Cerebellar nuclear complex (tissue), 1 donor: ENCODE measurements around the gene LRRC43.
"Not testable (repeated sequence)": the region's sequence is repeated elsewhere in the genome, so short reads cannot be mapped to it uniquely, and the experiment has no call there.

ENCODE experiments used
- DNase-seq, 2 experiments: peaks; one replicate each; lab custom pipeline; 2025; lab: John Stamatoyannopoulos, UW

LRRC43 gene

GRCh38 chr12:122192441-122192840 is 9.5 kb downstream of the LRRC43 start:
- no peak for DNase-seq

GRCh38 chr12:122194804-122195203 is 11.9 kb downstream of the LRRC43 start:
- no peak for DNase-seq

GRCh38 chr12:122195405-122195804 is 12.5 kb downstream of the LRRC43 start:
- DNase-seq = no peak

DNA sequence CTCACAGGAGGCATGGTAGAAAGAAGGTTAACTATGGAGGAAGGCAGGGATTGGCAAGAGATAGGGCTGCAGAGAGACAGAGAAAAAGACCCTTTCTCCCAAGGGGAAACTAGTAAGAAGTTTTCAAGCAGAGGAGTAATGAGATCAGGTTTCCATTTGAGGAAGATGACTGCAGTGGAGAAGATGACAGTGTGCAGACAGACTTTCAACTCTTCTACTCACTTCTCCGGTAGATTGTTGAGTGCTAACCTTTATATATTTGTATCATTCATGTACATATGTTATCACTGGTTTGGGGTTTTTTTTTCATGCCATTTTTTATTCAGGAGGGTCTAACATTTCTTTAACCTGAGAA is 14.7 kb downstream of the LRRC43 start:
- DNase-seq = no peak

DNA sequence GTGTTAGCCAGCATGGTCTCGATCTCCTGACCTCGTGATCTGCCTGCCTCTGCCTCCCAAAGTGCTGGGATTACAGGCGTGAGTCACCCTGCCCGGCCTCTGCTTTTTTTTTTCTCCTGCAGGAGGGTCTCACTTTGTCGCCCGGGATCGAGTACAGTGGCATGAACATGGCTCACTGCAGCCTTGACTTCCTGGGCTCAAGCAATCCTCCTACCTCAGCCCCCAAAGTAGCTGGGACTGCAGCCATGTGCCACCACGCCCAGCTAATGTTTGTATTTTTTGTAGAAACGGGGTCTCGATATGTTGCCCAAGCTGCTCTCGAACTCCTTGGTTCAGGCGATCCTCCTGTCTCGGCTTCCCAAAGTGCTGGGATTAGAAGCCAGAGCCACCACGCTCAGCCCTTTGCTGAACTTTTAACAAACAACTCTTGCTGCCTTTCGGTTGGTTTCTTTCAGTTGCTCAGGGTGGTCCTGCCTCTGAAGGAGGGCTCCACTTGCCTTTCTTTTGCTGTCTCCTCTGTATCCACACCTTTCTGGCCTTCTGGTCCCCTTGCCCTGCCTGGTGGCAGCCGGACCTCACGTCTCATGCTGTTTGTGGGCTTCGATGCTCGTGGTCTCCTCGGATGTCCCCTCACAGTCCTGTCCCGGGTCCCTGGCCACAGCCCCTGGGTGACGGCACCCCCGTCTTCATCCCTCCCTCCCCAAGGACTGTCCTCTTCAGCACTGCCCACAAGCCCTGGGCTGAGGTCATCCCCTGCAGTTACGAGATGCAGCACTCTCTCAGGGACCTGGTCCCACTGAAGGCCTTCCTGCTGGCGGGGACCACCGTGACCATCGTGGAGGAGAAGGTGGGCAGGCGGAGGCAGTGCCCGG is 16.8 kb downstream of the LRRC43 start:
- DNase-seq = no peak

GRCh38 chr12:122200541-122201175 is 17.7 kb downstream of the LRRC43 start:
- no peak for DNase-seq

- DNase-seq = no peak
Observed at GRCh38 chr12:122201381-122201780, 18.5 kb downstream of the LRRC43 start.

DNA sequence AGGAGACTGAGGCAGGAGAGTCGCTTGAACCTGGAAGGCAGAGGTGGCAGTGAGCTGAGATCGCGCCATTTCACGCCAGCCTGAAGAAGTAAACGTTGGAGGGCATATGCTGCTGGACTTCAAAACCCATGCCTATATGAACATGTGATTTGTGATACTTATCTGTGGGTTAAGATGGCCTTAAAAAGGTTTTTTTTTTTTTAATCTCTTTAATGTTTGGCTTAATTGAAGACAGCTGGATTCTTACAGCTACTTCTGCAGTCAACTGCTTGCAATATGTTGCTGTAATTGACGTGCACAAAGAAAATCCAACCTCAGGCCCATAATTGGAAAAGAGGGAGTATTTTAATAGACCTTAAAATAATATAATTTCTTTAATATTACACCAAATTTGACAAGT is 19.1 kb downstream of the LRRC43 start:
- no peak for DNase-seq

DNA sequence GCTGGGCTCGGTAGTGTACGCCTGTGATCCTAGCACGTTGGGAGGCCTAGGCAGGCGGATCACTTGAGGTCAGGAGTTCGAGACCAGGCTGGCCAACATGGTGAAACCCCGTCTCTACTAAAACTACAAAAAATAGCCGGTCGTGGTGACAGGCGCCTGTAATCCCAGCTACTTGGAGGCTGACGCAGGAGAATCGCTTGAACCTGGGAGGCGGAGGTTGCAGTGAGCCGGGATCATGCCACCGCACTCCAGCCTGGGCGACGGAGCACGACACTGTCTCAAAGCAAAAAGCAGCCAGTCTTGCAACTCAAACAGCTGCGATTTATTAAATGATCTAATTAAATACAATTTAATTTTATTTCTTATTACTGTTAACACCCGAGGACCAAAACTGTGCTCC is 19.9 kb downstream of the LRRC43 start:
- not testable (repeated sequence) for DNase-seq

DNA sequence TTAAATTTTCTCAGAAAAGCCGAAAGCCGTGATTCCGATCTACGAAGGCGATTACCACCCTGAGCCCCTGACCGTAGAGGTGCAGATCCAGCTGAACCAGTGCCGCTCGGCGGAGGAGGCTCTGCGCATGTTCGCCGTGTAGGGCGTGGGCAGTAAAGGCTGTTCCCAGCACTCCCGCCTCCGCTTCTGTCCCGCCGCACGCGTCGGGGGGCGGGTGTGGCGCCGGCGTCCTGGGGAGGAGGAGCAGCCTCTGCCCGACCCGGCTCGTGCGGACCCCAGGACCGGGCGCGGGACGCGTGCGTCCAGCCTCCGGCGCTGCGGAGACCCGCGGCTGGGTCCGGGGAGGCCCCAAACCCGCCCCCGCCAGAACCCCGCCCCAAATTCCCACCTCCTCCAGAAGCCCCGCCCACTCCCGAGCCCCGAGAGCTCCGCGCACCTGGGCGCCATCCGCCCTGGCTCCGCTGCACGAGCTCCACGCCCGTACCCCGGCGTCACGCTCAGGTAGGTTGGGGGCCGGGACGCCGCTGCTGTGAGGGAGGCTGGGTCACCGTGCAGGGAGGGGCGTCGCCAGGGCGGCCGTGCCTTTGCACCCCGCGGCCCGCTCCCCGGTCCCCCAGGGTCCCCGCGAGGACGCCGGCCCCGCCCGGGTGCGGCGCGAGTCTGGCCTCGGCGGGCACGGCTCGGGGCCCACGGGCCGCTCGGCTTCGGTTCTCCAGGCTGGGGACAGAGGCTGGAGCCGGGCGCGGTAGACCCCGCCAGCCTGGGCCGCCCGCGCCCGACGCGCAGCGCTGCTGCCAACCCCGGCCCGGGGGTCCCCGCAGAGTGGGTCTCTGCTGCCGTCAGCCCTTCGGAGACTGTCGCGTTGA is 20.6 kb downstream of the LRRC43 start, which contains the start of gene B3GNT4:
Gene B3GNT4, plus strand, starts transcription at position 409 of the 866 bp plus-strand sequence. CDS start 910 bp downstream, outside the sequence.
- peak in 1 of 2 experiments; percentile 19 for DNase-seq

GRCh38 chr12:122204167-122205052 is 21.5 kb downstream of the LRRC43 start:
- DNase-seq = no peak

- no peak for DNase-seq
Observed at GRCh38 chr12:122205053-122205925, 22.4 kb downstream of the LRRC43 start.

GRCh38 chr12:122206111-122206881 is 23.4 kb downstream of the LRRC43 start:
- DNase-seq = no peak

GRCh38 chr12:122206976-122207375 is 24.1 kb downstream of the LRRC43 start:
- DNase-seq = no peak

DNA sequence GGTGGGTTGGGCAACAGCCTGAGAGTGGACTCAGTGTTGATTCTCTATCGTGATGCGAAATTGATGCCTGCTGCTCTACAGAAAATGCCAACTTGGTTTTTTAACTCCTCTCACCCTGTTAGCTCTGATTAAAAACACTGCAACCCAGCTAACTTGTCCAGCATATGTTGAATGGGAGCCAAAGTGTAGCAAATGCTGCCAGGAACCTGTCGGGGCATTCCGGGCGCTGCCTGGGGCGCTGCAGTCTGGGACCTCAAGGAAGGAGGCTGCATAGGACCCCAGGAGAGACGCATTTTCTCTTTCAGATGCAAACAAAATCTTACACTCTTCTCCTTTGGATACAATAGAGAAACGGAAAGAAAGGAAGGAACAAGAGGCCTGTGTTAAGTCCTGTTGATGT is 24.5 kb downstream of the LRRC43 start:
- DNase-seq = no peak

DNA sequence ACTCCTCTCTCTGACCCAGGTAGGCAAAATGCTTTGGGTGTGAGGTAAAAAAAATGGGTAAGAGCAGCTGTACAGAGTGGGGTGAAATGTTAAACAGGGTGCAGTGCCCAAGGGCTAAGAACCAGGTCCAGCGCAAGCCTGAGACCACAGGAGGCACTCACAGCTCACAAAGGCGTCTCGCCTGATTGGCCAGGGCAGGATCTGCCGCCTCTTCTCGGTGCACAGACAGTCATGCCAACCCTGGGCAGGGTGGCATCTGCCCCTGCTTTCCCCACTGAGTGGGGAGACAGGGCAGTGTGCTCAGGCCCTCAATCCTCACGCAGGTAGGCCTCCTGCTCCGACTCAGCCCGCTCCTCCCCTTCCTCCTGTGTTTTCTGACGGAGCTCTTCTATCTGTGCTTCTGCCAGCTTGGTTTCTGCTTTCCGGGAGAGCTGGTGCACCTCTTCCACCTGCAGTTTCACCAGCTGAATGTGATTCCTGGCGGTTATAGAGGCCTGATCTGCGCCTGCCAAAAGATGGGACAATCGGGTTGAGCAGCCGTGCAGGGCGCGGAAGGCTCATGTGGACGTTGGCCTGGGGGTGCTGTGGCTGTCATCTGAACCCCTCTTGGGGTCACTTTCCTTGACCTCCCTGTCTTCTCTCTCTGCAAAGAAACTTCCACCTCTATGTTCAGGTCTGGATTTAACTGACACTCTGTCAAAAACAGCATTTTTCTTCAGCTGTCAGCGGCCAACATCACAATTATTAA is 25.3 kb downstream of the LRRC43 start:
- DNase-seq = no peak

DNA sequence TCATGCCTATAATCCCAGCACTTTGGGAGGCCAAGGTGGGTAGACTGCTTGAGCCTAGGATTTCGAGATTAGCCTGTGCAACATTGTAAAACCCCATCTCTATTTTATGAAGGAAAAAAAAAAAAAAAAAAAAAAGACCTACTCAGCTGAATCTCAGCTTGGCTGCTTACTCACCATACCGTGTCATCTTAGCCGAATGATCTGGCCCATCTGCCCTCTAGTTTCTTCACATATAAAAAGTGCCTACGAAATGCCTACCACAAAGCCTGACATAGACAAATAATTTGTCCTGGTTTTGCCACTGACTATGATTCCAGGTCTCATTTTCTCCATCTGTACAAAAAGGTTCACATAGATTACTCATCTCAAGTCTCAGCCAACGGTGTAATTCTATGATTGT is 32.8 kb downstream of the LRRC43 start:
- no peak for DNase-seq

- DNase-seq = no peak
Observed at GRCh38 chr12:122216445-122216844, 33.5 kb downstream of the LRRC43 start.
